Measurements from ENCODE around the gene SMAD7. TPM values are rescaled to one million over a fixed set of nuclear protein-coding genes. Genes with fewer than 3 reads are reported as not detected.

The SMAD7 gene
- total RNA-seq, 4 donors from 2014 or later, result 41.2 to 76.0 (median 55.2) TPM

GRCh38 chr18:48992791-48993555 lies 42.2 kb upstream of the SMAD7 start:
- Histone ChIP-seq H3K4me1 (peaks cover 0 to 54% (median 32%) of the 10 kb centered on the region in 3 donors), H3K9me3 (no peaks in the 10 kb centered on the region), H3K4me3 (no peak overlapping the region), H3K27ac (peak overlapping the region in 3 of 4 donors; percentile 66 to 72 (median 68)), H3K36me3 (no peaks in the 10 kb centered on the region), H3K27me3 (no peaks in the 10 kb centered on the region)
- TF ChIP-seq EP300 (IDR thresholded peaks at IDR 0.05), result no peak
- no peak for TF ChIP-seq CTCF (IDR thresholded peaks at IDR 0.05)
- no peak for TF ChIP-seq POLR2A (IDR thresholded peaks at IDR 0.05)
- no peak for TF ChIP-seq POLR2AphosphoS5 (IDR thresholded peaks at IDR 0.05)
- ATAC-seq, result peak; percentile 37
- WGBS, 2 donors (ENCODE audit: low coverage in 1 of 2), result 81 to 92% methylated on average over 7 to 8 of the region's 12 CpGs

- Histone ChIP-seq H3K4me3 (no peak overlapping the region), H3K4me1 (peaks cover 0 to 46% (median 26%) of the 10 kb centered on the region in 3 donors), H3K9me3 (no peaks in the 10 kb centered on the region), H3K27me3 (no peaks in the 10 kb centered on the region), H3K36me3 (no peaks in the 10 kb centered on the region), H3K27ac (no peak overlapping the region)
- WGBS, 2 donors (ENCODE audit: low coverage in 1 of 2), result 91% methylated on average over 4 of the region's 8 CpGs; no CpG with 5 or more reads in 1 of the 2 donors
- no peak for ATAC-seq
- TF ChIP-seq EP300 (IDR thresholded peaks at IDR 0.05) (no peak), CTCF (IDR thresholded peaks at IDR 0.05) (no peak), POLR2AphosphoS5 (IDR thresholded peaks at IDR 0.05) (no peak), POLR2A (IDR thresholded peaks at IDR 0.05) (no peak)
Observed at GRCh38 chr18:48992133-48992532, 41.4 kb upstream of the SMAD7 start.

GRCh38 chr18:48991676-48992075 lies 40.9 kb upstream of the SMAD7 start:
- no peak for ATAC-seq
- TF ChIP-seq POLR2AphosphoS5 (IDR thresholded peaks at IDR 0.05) (no peak), CTCF (IDR thresholded peaks at IDR 0.05) (no peak), POLR2A (IDR thresholded peaks at IDR 0.05) (no peak), EP300 (IDR thresholded peaks at IDR 0.05) (no peak)
- Histone ChIP-seq H3K36me3 (no peaks in the 10 kb centered on the region), H3K4me1 (peaks cover 0 to 41% (median 22%) of the 10 kb centered on the region in 3 donors), H3K4me3 (no peak overlapping the region), H3K27me3 (no peaks in the 10 kb centered on the region), H3K9me3 (no peaks in the 10 kb centered on the region), H3K27ac (no peak overlapping the region)
- 100% methylated on average over 2 to 3 of the region's 10 CpGs for WGBS, 2 donors (ENCODE audit: low coverage in 1 of 2)

- WGBS, 2 donors (ENCODE audit: low coverage in 1 of 2), result no CpG with 5 or more reads among the region's 5 CpGs
- Histone ChIP-seq H3K27ac (no peak overlapping the region), H3K4me1 (peaks cover 0 to 39% (median 21%) of the 10 kb centered on the region in 3 donors), H3K27me3 (no peaks in the 10 kb centered on the region), H3K9me3 (no peaks in the 10 kb centered on the region), H3K36me3 (no peaks in the 10 kb centered on the region), H3K4me3 (no peak overlapping the region)
- no peak for TF ChIP-seq POLR2A (IDR thresholded peaks at IDR 0.05)
- no peak for TF ChIP-seq EP300 (IDR thresholded peaks at IDR 0.05)
- TF ChIP-seq POLR2AphosphoS5 (IDR thresholded peaks at IDR 0.05), result no peak
- TF ChIP-seq CTCF (IDR thresholded peaks at IDR 0.05), result no peak
- ATAC-seq, result no peak
Observed at GRCh38 chr18:48991319-48991660, 40.5 kb upstream of the SMAD7 start.
